ENCODE results near the gene LHX6. TPM values are rescaled to one million over a fixed set of nuclear protein-coding genes. Genes with fewer than 3 reads are reported as not detected.

LHX6 gene
- not detected in 2 replicates for total RNA-seq

GRCh38 chr9:122228568-122229484 lies at the start of gene LHX6:
TSS of gene LHX6 (minus strand) at chr9:122228957. CDS start at chr9:122228740, 217 bp downstream.

GRCh38 chr9:122264360-122265148 lies 35.8 kb upstream of the LHX6 start, which contains the start of the genes MRRF and RBM18:
TSS of gene MRRF (plus strand) at chr9:122264882. CDS start at chr9:122270892, 6,010 bp downstream.
TSS of gene RBM18 (minus strand) at chr9:122264840. CDS start at chr9:122261492, 3,348 bp downstream.

GRCh38 chr9:122159026-122159924 lies 69.5 kb downstream of the LHX6 start, which contains the start of the genes MORN5 and NDUFA8:
TSS of gene MORN5 (plus strand) at chr9:122159908. CDS start at chr9:122159973, 65 bp downstream.
TSS of gene NDUFA8 (minus strand) at chr9:122159779. CDS start at chr9:122159677, 102 bp downstream.

Other genes with a start within 250 kb of the LHX6 start
- 4.0 and 4.3 TPM in 2 replicates for gene TTLL11, start 135.6 kb downstream of the LHX6 start, total RNA-seq
- 64.3 and 69.1 TPM in 2 replicates for gene NDUFA8, start 69.2 kb downstream of the LHX6 start, total RNA-seq
- gene MORN5, start 69.0 kb downstream of the LHX6 start, total RNA-seq = not detected in 2 replicates
- 10.4 and 13.8 TPM in 2 replicates for gene RBM18, start 35.9 kb upstream of the LHX6 start, total RNA-seq
- gene MRRF, start 35.9 kb upstream of the LHX6 start, total RNA-seq = 33.3 and 43.8 TPM in 2 replicates
- gene PTGS1, start 142.1 kb upstream of the LHX6 start, total RNA-seq = 7.5 and 9.4 TPM in 2 replicates
- not detected in 2 replicates for gene OR1J1, start 249.0 kb upstream of the LHX6 start, total RNA-seq

All from myometrial cell (primary cell).